ENCODE results near the gene TGFBRAP1.
A peak's percentile ranks its signal among the peaks of the same experiment; 100 is the strongest.
"Not testable (repeated sequence)": the region's sequence is repeated elsewhere in the genome, so short reads cannot be mapped to it uniquely, and the experiment has no call there.

TGFBRAP1 gene

GRCh38 chr2:105251016-105251648 is 78.4 kb downstream of the TGFBRAP1 start:
- not testable (repeated sequence) for H3K4me1 ChIP-seq (ENCODE audit: control insufficient read depth, insufficient read depth, low read depth, low read length); H3K9me3 ChIP-seq (ENCODE audit: control insufficient read depth, low read length); H4K8ac ChIP-seq (ENCODE audit: low read length); H4K91ac ChIP-seq (ENCODE audit: low read length); H3K14ac ChIP-seq (ENCODE audit: low read length in 2 of 2); H3K27ac ChIP-seq (ENCODE audit: low read length, poor library complexity, severe bottlenecking); H2BK5ac ChIP-seq (ENCODE audit: low read depth, low read length, poor library complexity, severe bottlenecking); H2BK15ac ChIP-seq (ENCODE audit: low read depth, poor library complexity, severe bottlenecking); H2BK120ac ChIP-seq (ENCODE audit: low read depth, low read length); H3K4me2 ChIP-seq (ENCODE audit: low read length, poor library complexity, severe bottlenecking); H3K4me3 ChIP-seq (ENCODE audit: insufficient read depth in 1 of 2, low read depth in 1 of 2, low read length in 2 of 2); H2BK12ac ChIP-seq (ENCODE audit: low read length in 2 of 2); H2AK5ac ChIP-seq (ENCODE audit: low read length, severe bottlenecking); H3K4ac ChIP-seq (ENCODE audit: low read depth in 1 of 2, low read length in 2 of 2); H3K23ac ChIP-seq (ENCODE audit: low read length in 2 of 2); H3K27me3 ChIP-seq (ENCODE audit: control insufficient read depth in 1 of 2, insufficient read depth in 1 of 2, low read length in 2 of 2); H3K9ac ChIP-seq (ENCODE audit: low read length); H3K36me3 ChIP-seq (ENCODE audit: control insufficient read depth in 1 of 2, insufficient read depth in 2 of 2, low read depth in 1 of 2, low read length in 2 of 2); DNase-seq; H3K18ac ChIP-seq (ENCODE audit: low read depth in 1 of 2, low read length in 2 of 2); H3K79me1 ChIP-seq (replicated peaks; ENCODE audit: low read length, poor library complexity, severe bottlenecking); H2AFZ ChIP-seq (ENCODE audit: low read depth, low read length)
- WGBS = 91% methylated on average over 34 of the region's 43 CpGs

DNA sequence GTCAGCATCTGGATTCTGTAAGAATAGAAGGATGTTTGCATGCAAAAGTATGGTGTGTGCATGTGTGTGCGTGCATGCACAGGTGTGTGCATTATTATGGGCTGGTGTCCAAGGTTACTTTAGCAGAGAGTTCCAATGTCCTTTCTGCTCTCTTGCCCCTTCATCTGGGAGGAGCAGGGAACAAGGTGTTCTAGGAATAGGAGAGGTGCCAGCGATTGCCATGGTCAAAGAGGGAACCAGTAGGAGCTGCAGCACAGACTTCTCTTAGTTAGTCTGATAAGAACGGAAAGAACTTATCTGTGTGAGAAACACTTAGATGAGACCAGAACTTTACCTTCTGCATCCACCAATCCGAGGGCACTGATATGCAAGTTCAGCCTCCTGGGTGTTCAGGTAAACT is 79.6 kb downstream of the TGFBRAP1 start:
- Histone ChIP-seq H3K4ac (ENCODE audit: low read depth in 1 of 2, low read length in 2 of 2) (no peak overlapping the region), H2AFZ (ENCODE audit: low read depth, low read length) (no peak overlapping the region), H2AK5ac (ENCODE audit: low read length, severe bottlenecking) (peak overlapping the region; percentile 14), H3K4me1 (ENCODE audit: control insufficient read depth, insufficient read depth, low read depth, low read length) (peaks cover 6% of the 10 kb centered on the region), H3K27me3 (ENCODE audit: control insufficient read depth in 1 of 2, insufficient read depth in 1 of 2, low read length in 2 of 2) (no peaks in the 10 kb centered on the region), H2BK120ac (ENCODE audit: low read depth, low read length) (no peak overlapping the region), H3K79me1 (replicated peaks; ENCODE audit: low read length, poor library complexity, severe bottlenecking) (no peaks in the 10 kb centered on the region), H3K4me2 (ENCODE audit: low read length, poor library complexity, severe bottlenecking) (no peak overlapping the region), H2BK5ac (ENCODE audit: low read depth, low read length, poor library complexity, severe bottlenecking) (peak overlapping the region; percentile 31), H4K91ac (ENCODE audit: low read length) (no peak overlapping the region), H3K4me3 (ENCODE audit: insufficient read depth in 1 of 2, low read depth in 1 of 2, low read length in 2 of 2) (no peak overlapping the region), H3K27ac (ENCODE audit: low read length, poor library complexity, severe bottlenecking) (no peak overlapping the region), H2BK15ac (ENCODE audit: low read depth, poor library complexity, severe bottlenecking) (no peak overlapping the region), H4K8ac (ENCODE audit: low read length) (no peak overlapping the region), H3K18ac (ENCODE audit: low read depth in 1 of 2, low read length in 2 of 2) (no peak overlapping the region), H3K9ac (ENCODE audit: low read length) (no peak overlapping the region), H3K36me3 (ENCODE audit: control insufficient read depth in 1 of 2, insufficient read depth in 2 of 2, low read depth in 1 of 2, low read length in 2 of 2) (no peaks in the 10 kb centered on the region), H2BK12ac (ENCODE audit: low read length in 2 of 2) (no peak overlapping the region), H3K23ac (ENCODE audit: low read length in 2 of 2) (no peak overlapping the region), H3K14ac (ENCODE audit: low read length in 2 of 2) (peak overlapping the region in 1 of 2 experiments; percentile 75), H3K9me3 (ENCODE audit: control insufficient read depth, low read length) (no peaks in the 10 kb centered on the region)
- WGBS = 94% methylated on average over 4 of the region's 4 CpGs
- no peak for DNase-seq

DNA sequence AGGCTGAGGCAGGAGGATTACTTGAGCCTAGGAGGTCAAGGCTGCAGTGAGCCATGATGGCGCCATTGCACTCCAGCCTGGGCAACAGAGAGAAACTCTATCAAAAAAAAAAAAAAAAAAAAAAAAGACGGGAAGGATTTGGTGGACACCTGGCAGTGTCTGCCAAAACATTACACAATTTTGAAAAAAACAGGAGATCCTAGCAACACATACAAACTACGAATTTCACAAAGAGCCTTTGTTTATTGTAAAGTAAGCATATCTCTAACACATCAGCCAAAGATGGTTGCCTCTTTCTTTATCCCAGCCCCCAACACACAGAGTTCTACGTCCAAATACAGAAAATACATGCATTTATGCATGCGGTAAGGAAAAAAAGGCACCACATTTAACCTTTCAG is 80.4 kb downstream of the TGFBRAP1 start:
- WGBS = 82% methylated on average over 5 of the region's 5 CpGs
- no peaks in the 10 kb centered on the region for H3K79me1 ChIP-seq (replicated peaks; ENCODE audit: low read length, poor library complexity, severe bottlenecking)
- no peak for DNase-seq

GRCh38 chr2:105248316-105249070 is 81.0 kb downstream of the TGFBRAP1 start:
- Histone ChIP-seq H2BK15ac (ENCODE audit: low read depth, poor library complexity, severe bottlenecking) (no peak overlapping the region), H3K9ac (ENCODE audit: low read length) (no peak overlapping the region), H3K27ac (ENCODE audit: low read length, poor library complexity, severe bottlenecking) (no peak overlapping the region), H4K8ac (ENCODE audit: low read length) (no peak overlapping the region), H3K14ac (ENCODE audit: low read length in 2 of 2) (no peak overlapping the region), H2AFZ (ENCODE audit: low read depth, low read length) (no peak overlapping the region), H2BK5ac (ENCODE audit: low read depth, low read length, poor library complexity, severe bottlenecking) (peak overlapping the region; percentile 10), H3K4me1 (ENCODE audit: control insufficient read depth, insufficient read depth, low read depth, low read length) (peaks cover 10% of the 10 kb centered on the region), H3K36me3 (ENCODE audit: control insufficient read depth in 1 of 2, insufficient read depth in 2 of 2, low read depth in 1 of 2, low read length in 2 of 2) (no peaks in the 10 kb centered on the region), H3K79me1 (replicated peaks; ENCODE audit: low read length, poor library complexity, severe bottlenecking) (no peaks in the 10 kb centered on the region), H2BK12ac (ENCODE audit: low read length in 2 of 2) (no peak overlapping the region), H3K23ac (ENCODE audit: low read length in 2 of 2) (no peak overlapping the region), H3K18ac (ENCODE audit: low read depth in 1 of 2, low read length in 2 of 2) (no peak overlapping the region), H2AK5ac (ENCODE audit: low read length, severe bottlenecking) (peak overlapping the region; percentile 28), H3K9me3 (ENCODE audit: control insufficient read depth, low read length) (no peaks in the 10 kb centered on the region), H3K27me3 (ENCODE audit: control insufficient read depth in 1 of 2, insufficient read depth in 1 of 2, low read length in 2 of 2) (no peaks in the 10 kb centered on the region), H3K4ac (ENCODE audit: low read depth in 1 of 2, low read length in 2 of 2) (no peak overlapping the region), H2BK120ac (ENCODE audit: low read depth, low read length) (no peak overlapping the region), H4K91ac (ENCODE audit: low read length) (no peak overlapping the region), H3K4me2 (ENCODE audit: low read length, poor library complexity, severe bottlenecking) (no peak overlapping the region), H3K4me3 (ENCODE audit: insufficient read depth in 1 of 2, low read depth in 1 of 2, low read length in 2 of 2) (no peak overlapping the region)
- no peak for DNase-seq
- WGBS = 86% methylated on average over 2 of the region's 4 CpGs

More for the DNA sequence above, 80.4 kb downstream of the TGFBRAP1 start:
- H3K9ac ChIP-seq (ENCODE audit: low read length) = no peak overlapping the region
- no peaks in the 10 kb centered on the region for H3K9me3 ChIP-seq (ENCODE audit: control insufficient read depth, low read length)
- no peak overlapping the region for H4K8ac ChIP-seq (ENCODE audit: low read length)
- H3K36me3 ChIP-seq (ENCODE audit: control insufficient read depth in 1 of 2, insufficient read depth in 2 of 2, low read depth in 1 of 2, low read length in 2 of 2) = no peaks in the 10 kb centered on the region
- H3K27ac ChIP-seq (ENCODE audit: low read length, poor library complexity, severe bottlenecking) = no peak overlapping the region
- peaks cover 6% of the 10 kb centered on the region for H3K4me1 ChIP-seq (ENCODE audit: control insufficient read depth, insufficient read depth, low read depth, low read length)
- H3K18ac ChIP-seq (ENCODE audit: low read depth in 1 of 2, low read length in 2 of 2) = no peak overlapping the region
- no peak overlapping the region for H3K4me2 ChIP-seq (ENCODE audit: low read length, poor library complexity, severe bottlenecking)
- no peak overlapping the region for H3K23ac ChIP-seq (ENCODE audit: low read length in 2 of 2)
- H3K27me3 ChIP-seq (ENCODE audit: control insufficient read depth in 1 of 2, insufficient read depth in 1 of 2, low read length in 2 of 2) = no peaks in the 10 kb centered on the region
- no peak overlapping the region for H2BK12ac ChIP-seq (ENCODE audit: low read length in 2 of 2)
- H4K91ac ChIP-seq (ENCODE audit: low read length) = no peak overlapping the region
- no peak overlapping the region for H3K14ac ChIP-seq (ENCODE audit: low read length in 2 of 2)
- H2AK5ac ChIP-seq (ENCODE audit: low read length, severe bottlenecking) = peak overlapping the region; percentile 28
- no peak overlapping the region for H2BK5ac ChIP-seq (ENCODE audit: low read depth, low read length, poor library complexity, severe bottlenecking)
- H2BK15ac ChIP-seq (ENCODE audit: low read depth, poor library complexity, severe bottlenecking) = no peak overlapping the region
- no peak overlapping the region for H2AFZ ChIP-seq (ENCODE audit: low read depth, low read length)
- no peak overlapping the region for H2BK120ac ChIP-seq (ENCODE audit: low read depth, low read length)
- no peak overlapping the region for H3K4me3 ChIP-seq (ENCODE audit: insufficient read depth in 1 of 2, low read depth in 1 of 2, low read length in 2 of 2)
- no peak overlapping the region for H3K4ac ChIP-seq (ENCODE audit: low read depth in 1 of 2, low read length in 2 of 2)

Measured in mesenchymal stem cell (in vitro differentiated cells and primary cell).